Ascending aorta (tissue), 2 donors: ENCODE measurements around the gene GTF3C4. TPM values are rescaled to one million over a fixed set of nuclear protein-coding genes. Genes with fewer than 3 reads are reported as not detected.

Experiments used
- DNase-seq, 2 donors: peaks; one replicate each; pipeline ENCODE4 v3.0.0-alpha.2; 2019; ENCODE audit warnings: low spot score in 2 of 2
- H3K27ac ChIP-seq, 2 donors: fragments of 200-600 bp; sonication (generic); one replicate each; pipeline ENCODE4 v1.5.1; 2016 to 2017; ENCODE audit warnings: mild to moderate bottlenecking in 1 of 2
- H3K27me3 ChIP-seq: fragments of 200-600 bp; sonication (generic); one replicate; pipeline ENCODE4 v1.5.1; 2017
- H3K36me3 ChIP-seq, 2 donors: fragments of 200-600 bp; sonication (generic); one replicate each; pipeline ENCODE4 v1.5.1; 2016
- H3K4me1 ChIP-seq, 2 donors: fragments of 200-600 bp; sonication (generic); one replicate each; pipeline ENCODE4 v1.5.1; 2016 to 2017; ENCODE audit warnings: mild to moderate bottlenecking in 1 of 2
- H3K4me3 ChIP-seq, 2 donors: fragments of 200-600 bp; sonication (generic); one replicate each; pipeline ENCODE4 v1.5.1; 2016 to 2017; ENCODE audit warnings: mild to moderate bottlenecking in 1 of 2
- H3K9me3 ChIP-seq, 2 donors: fragments of 200-600 bp; sonication (generic); one replicate each; pipeline ENCODE4 v1.5.1; 2016
- intact Hi-C: fragments of 100-400 bp; cut with DNase I; formaldehyde crosslinking; loops from one replicate; pipeline ENCODE4 v1.15.1; 2023
- total RNA-seq: library from RNA; depleted of rRNA; stranded (reverse); fragments of >200 nt; gene quantifications from one replicate; pipeline ENCODE4 v1.1.0, GENCODE V29; 2016
- TF ChIP-seq, protein P1 (sequence below), 3 experiments: fragments of 200-600 bp in 2 of 3; fragments of 450-650 bp in 1 of 3; sonication (generic) in 2 of 3; IDR thresholded peaks; one replicate each; pipeline ENCODE4 v1.5.1; 2016 to 2019; ENCODE audit warnings: antibody characterized with exemption in 3 of 3, mild to moderate bottlenecking in 1 of 3, moderate library complexity in 1 of 3

Gene GTF3C4
- total RNA-seq, 1 donor from 2014 or later, result 9.8 TPM

DNA sequence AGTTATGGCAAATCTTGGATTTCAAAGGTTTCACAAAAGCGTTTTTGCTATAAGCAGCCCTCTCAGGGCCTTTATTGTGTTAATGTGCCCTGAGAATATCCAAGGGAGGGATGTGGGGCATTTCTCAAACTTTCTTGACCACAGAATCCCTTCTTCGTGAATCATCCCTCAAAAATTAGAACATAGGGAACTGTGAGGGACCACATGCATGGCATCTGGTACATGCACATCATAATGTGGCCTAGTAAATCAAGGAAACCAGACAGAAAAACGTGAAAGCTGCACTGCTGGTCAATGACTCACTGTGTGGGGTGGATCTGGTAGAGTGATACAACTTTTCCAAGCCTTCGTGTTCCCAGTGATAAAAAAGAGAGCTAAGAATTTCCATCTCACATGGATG, 22.9 kb upstream of the GTF3C4 start:
- peaks cover 68 to 88% of the 10 kb centered on the region in 2 donors for H3K36me3 ChIP-seq
- H3K9me3 ChIP-seq, result no peaks in the 10 kb centered on the region
- H3K4me1 ChIP-seq, result no peaks in the 10 kb centered on the region
- H3K27me3 ChIP-seq, result no peaks in the 10 kb centered on the region
- TF ChIP-seq, protein P1, sequence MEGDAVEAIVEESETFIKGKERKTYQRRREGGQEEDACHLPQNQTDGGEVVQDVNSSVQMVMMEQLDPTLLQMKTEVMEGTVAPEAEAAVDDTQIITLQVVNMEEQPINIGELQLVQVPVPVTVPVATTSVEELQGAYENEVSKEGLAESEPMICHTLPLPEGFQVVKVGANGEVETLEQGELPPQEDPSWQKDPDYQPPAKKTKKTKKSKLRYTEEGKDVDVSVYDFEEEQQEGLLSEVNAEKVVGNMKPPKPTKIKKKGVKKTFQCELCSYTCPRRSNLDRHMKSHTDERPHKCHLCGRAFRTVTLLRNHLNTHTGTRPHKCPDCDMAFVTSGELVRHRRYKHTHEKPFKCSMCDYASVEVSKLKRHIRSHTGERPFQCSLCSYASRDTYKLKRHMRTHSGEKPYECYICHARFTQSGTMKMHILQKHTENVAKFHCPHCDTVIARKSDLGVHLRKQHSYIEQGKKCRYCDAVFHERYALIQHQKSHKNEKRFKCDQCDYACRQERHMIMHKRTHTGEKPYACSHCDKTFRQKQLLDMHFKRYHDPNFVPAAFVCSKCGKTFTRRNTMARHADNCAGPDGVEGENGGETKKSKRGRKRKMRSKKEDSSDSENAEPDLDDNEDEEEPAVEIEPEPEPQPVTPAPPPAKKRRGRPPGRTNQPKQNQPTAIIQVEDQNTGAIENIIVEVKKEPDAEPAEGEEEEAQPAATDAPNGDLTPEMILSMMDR (IDR thresholded peaks at IDR 0.05), result no peak
- intact Hi-C loops, result no loop called here
- no peak overlapping the region for H3K27ac ChIP-seq
- DNase-seq, result no peak
- H3K4me3 ChIP-seq, result no peak overlapping the region

DNA sequence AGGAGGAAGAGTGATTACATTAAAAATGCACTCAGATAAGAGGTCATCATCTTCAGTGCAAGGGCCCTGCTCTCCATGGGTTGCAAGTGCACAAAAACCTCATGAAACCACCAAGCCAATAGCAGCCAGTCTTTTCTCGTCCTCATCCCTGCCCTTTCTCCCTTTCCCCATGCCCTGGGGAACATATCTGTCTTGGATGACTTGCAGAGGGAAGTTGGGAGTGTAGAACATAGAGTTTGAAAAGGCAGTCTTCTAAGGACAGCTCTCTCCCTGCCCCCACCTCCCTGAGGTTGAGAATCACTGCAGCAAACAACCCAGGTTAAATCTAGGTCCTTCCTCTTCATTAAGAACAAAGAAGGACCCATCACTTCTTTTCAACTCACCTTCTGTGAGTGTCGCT, 22.5 kb upstream of the GTF3C4 start:
- Histone ChIP-seq H3K4me1 (no peaks in the 10 kb centered on the region), H3K27ac (no peak overlapping the region), H3K4me3 (no peak overlapping the region), H3K36me3 (peaks cover 65 to 89% of the 10 kb centered on the region in 2 donors), H3K9me3 (no peaks in the 10 kb centered on the region), H3K27me3 (no peaks in the 10 kb centered on the region)
- TF ChIP-seq, protein P1 (IDR thresholded peaks at IDR 0.05), result no peak
- no peak for DNase-seq
- intact Hi-C loops, result no loop called here

DNA sequence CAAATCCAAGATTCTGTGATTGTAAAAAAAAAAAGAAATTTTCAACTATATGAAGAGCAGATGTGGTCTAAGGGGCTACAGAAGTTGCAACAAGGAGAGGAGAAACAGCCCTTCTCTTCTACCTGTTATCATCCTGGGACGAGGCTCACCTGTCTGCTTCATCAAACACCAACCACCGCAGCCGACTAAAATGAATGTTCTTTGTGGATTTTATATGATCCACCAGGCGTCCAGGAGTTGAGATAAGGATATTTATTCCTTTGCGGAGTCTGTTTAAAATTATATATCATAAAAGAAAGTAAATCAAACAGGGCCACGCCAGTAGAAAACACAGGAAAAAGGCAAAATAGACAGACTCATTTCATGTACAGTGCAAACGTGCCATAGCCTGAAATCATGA, 22.0 kb upstream of the GTF3C4 start:
- H3K4me3 ChIP-seq, result no peak overlapping the region
- no peak overlapping the region for H3K27ac ChIP-seq
- intact Hi-C loops, result no loop called here
- H3K36me3 ChIP-seq, result peaks cover 65 to 85% of the 10 kb centered on the region in 2 donors
- no peaks in the 10 kb centered on the region for H3K27me3 ChIP-seq
- H3K4me1 ChIP-seq, result no peaks in the 10 kb centered on the region
- TF ChIP-seq, protein P1 (IDR thresholded peaks at IDR 0.05), result no peak
- DNase-seq, result no peak
- H3K9me3 ChIP-seq, result no peaks in the 10 kb centered on the region

DNA sequence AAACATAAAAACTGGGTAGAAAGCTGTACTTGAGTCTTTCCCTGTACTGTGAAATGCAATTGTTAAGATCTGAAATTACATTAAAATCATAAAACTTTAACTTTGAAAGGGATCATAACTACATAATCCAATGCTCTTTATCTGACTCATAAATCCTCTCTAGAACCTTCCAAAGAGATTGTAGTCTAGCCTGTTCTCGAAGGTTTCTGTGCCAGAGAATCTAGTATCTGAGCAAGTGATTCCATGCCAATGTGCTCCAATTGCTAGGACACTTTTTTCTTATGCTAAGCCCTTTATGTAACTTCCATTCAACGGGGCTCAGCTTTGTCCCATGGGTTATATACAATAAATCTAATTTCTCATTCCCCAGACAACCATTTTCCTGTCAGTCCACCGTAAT, 21.6 kb upstream of the GTF3C4 start:
- TF ChIP-seq, protein P1 (IDR thresholded peaks at IDR 0.05), result no peak
- peaks cover 65 to 81% of the 10 kb centered on the region in 2 donors for H3K36me3 ChIP-seq
- H3K9me3 ChIP-seq, result no peaks in the 10 kb centered on the region
- H3K27me3 ChIP-seq, result no peaks in the 10 kb centered on the region
- intact Hi-C loops, result no loop called here
- no peak for DNase-seq
- no peaks in the 10 kb centered on the region for H3K4me1 ChIP-seq
- H3K27ac ChIP-seq, result no peak overlapping the region
- H3K4me3 ChIP-seq, result no peak overlapping the region

DNA sequence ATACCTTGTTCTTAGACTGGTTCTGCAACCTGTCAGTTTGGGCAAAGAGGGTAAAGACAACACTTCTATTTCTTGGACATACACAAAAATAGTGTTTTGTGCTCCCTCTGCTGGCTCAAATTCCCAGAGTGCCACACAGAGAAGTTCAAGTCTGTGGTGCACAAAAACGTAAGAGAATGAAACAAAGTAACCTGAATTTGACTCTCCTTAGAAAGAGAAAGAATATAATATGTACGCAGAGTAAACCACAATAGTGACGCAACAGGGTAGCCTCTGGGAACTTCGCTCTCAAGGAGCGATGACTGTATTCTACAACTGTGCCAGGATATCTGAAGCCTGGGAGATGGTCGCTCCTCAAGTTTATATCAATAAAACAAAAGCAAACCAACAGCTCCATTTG, 19.0 kb upstream of the GTF3C4 start:
- intact Hi-C loops, result no loop called here
- Histone ChIP-seq H3K4me1 (no peaks in the 10 kb centered on the region), H3K27me3 (no peaks in the 10 kb centered on the region), H3K9me3 (no peaks in the 10 kb centered on the region), H3K36me3 (peaks cover 44 to 64% of the 10 kb centered on the region in 2 donors), H3K4me3 (no peak overlapping the region), H3K27ac (no peak overlapping the region)
- TF ChIP-seq, protein P1 (IDR thresholded peaks at IDR 0.05), result no peak
- DNase-seq, result no peak

DNA sequence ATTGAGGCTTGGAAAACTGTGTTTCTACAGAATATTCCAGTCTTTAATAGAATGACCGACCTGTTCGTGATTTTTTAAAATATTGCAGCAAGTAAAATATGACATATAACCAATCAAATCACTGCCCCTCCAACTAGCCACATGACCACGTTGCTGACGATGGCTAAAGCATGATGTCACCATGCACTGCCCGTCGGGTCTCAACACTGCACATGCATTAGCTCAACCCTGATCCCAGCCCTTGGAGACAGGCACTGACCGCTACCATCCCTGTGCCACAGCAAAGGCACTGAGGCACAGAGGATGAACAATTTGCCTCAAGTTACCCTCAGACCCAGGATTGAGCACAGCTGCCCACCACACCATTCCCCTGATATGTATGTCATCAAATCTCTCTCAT, 14.0 kb upstream of the GTF3C4 start:
- H3K4me3 ChIP-seq, result no peak overlapping the region
- no peaks in the 10 kb centered on the region for H3K9me3 ChIP-seq
- peaks cover 28 to 56% of the 10 kb centered on the region in 2 donors for H3K36me3 ChIP-seq
- TF ChIP-seq, protein P1 (IDR thresholded peaks at IDR 0.05), result no peak
- intact Hi-C loops, result no loop called here
- H3K27me3 ChIP-seq, result no peaks in the 10 kb centered on the region
- no peak overlapping the region for H3K27ac ChIP-seq
- no peaks in the 10 kb centered on the region for H3K4me1 ChIP-seq
- no peak for DNase-seq
